Smooth muscle cell (in vitro differentiated cells): ENCODE results near the gene COPS8. TPM values are rescaled to one million over a fixed set of nuclear protein-coding genes. Genes with fewer than 3 reads are reported as not detected.

Experiments
- DNase-seq: peaks from one replicate; lab custom pipeline; 2025; ENCODE audit not compliant: unreplicated experiment; lab: John Stamatoyannopoulos, UW
- H2AFZ ChIP-seq: fragments of 200-600 bp; sonication (generic); 2 replicates; pipeline ENCODE4 v1.6.0; 2016; ENCODE audit warnings: antibody characterized with exemption, low read depth, mild to moderate bottlenecking
- H3F3A ChIP-seq: fragments of 200-600 bp; sonication (generic); 2 replicates; pipeline ENCODE4 v1.6.0; 2017; ENCODE audit warnings: antibody characterized with exemption, low read depth
- H3K27ac ChIP-seq: fragments of 200-600 bp; sonication (generic); 2 replicates; pipeline ENCODE4 v1.5.1; 2016; ENCODE audit warnings: low read depth, mild to moderate bottlenecking
- H3K27me3 ChIP-seq: fragments of 200-600 bp; sonication (generic); 2 replicates; pipeline ENCODE4 v1.6.1; 2016; ENCODE audit warnings: low read depth, mild to moderate bottlenecking
- H3K36me3 ChIP-seq: fragments of 200-600 bp; sonication (generic); 2 replicates; pipeline ENCODE4 v1.5.1; 2016; ENCODE audit warnings: low read depth
- H3K4me1 ChIP-seq: fragments of 200-600 bp; sonication (generic); 2 replicates; pipeline ENCODE4 v1.5.1; 2016; ENCODE audit warnings: low read depth
- H3K4me2 ChIP-seq: fragments of 200-600 bp; sonication (generic); 2 replicates; pipeline ENCODE4 v1.6.0; 2016; ENCODE audit warnings: mild to moderate bottlenecking
- H3K4me3 ChIP-seq: fragments of 200-600 bp; sonication (generic); 2 replicates; pipeline ENCODE4 v1.5.1; 2016; ENCODE audit warnings: mild to moderate bottlenecking
- H3K79me2 ChIP-seq: fragments of 200-600 bp; sonication (generic); 2 replicates; pipeline ENCODE4 v1.6.0; 2016; ENCODE audit warnings: low read depth, mild to moderate bottlenecking
- H3K9ac ChIP-seq: fragments of 200-600 bp; sonication (generic); 2 replicates; pipeline ENCODE4 v1.6.0; 2016; ENCODE audit warnings: low read depth
- H3K9me3 ChIP-seq: fragments of 200-600 bp; sonication (generic); replicated peaks from 2 replicates; pipeline ENCODE4 v1.5.1; 2016; ENCODE audit warnings: low read depth
- H4K20me1 ChIP-seq: fragments of 200-600 bp; sonication (generic); 2 replicates; pipeline ENCODE4 v1.6.0; 2016; ENCODE audit warnings: low read depth
- WGBS: methylation state at CpG from one replicate; pipeline ENCODE4 v1.1.7; 2016; ENCODE audit warnings: low lambda C conversion rate; 5-methylcytosine and 5-hydroxymethylcytosine counted together
- polyA plus RNA-seq: library from polyadenylated mRNA; unstranded; fragments of >200 nt; fragmentation: Nextera tagmentation; extraction: Ambion mirVana; gene quantifications from 2 replicates; pipeline ENCODE4 v1.2.1, GENCODE V29; 2016
- total RNA-seq: library from RNA; depleted of rRNA; stranded (reverse); fragments of >200 nt; gene quantifications from 2 replicates; pipeline ENCODE4 v1.2.3, GENCODE V29; 2014
- TF ChIP-seq, protein P1 (sequence below): fragments of 200-600 bp; sonication (generic); IDR thresholded peaks from 2 replicates; pipeline ENCODE4 v1.5.1; 2017; ENCODE audit warnings: borderline replicate concordance, mild to moderate bottlenecking, antibody characterized with exemption; ENCODE audit not compliant: insufficient read depth, poor library complexity, severe bottlenecking

Gene COPS8
- total and polyA plus RNA-seq, 2 experiments from 2014 or later: 132 to 159 TPM

DNA sequence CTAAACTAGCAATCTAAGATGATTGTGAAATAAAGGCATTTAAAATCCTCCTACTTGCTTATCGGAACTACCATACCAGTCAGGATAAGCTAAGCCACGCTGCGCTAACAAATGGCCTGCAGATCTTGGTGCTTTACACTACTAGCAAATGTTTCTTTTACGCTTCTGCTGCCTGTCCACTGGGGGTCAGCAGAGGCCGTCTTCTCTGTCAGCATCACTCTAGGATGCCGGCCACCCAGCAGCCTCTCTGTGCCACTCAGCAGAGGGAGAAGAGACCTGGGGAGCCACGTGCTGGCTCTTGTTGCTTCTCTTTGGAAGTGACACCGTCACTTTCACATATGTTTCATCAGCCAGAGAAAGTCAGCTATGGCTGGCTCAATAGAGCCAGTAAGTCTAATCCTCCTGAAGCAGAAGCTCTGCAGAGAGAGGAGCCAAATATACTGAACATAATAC, 36.6 kb downstream of the COPS8 start:
- Histone ChIP-seq H3K36me3 (no peaks in the 10 kb centered on the region), H3K27ac (peak overlapping the region; percentile 95), H4K20me1 (no peaks in the 10 kb centered on the region), H3K27me3 (no peaks in the 10 kb centered on the region), H3K79me2 (peaks cover 14% of the 10 kb centered on the region), H3F3A (peaks cover 27% of the 10 kb centered on the region), H3K4me3 (no peak overlapping the region), H2AFZ (no peak overlapping the region), H3K4me2 (no peak overlapping the region), H3K9ac (no peak overlapping the region), H3K4me1 (peaks cover 5% of the 10 kb centered on the region), H3K9me3 (no peaks in the 10 kb centered on the region)
- 48% methylated on average over 8 of the region's 8 CpGs for WGBS
- DNase-seq: no peak
- TF ChIP-seq, protein P1, sequence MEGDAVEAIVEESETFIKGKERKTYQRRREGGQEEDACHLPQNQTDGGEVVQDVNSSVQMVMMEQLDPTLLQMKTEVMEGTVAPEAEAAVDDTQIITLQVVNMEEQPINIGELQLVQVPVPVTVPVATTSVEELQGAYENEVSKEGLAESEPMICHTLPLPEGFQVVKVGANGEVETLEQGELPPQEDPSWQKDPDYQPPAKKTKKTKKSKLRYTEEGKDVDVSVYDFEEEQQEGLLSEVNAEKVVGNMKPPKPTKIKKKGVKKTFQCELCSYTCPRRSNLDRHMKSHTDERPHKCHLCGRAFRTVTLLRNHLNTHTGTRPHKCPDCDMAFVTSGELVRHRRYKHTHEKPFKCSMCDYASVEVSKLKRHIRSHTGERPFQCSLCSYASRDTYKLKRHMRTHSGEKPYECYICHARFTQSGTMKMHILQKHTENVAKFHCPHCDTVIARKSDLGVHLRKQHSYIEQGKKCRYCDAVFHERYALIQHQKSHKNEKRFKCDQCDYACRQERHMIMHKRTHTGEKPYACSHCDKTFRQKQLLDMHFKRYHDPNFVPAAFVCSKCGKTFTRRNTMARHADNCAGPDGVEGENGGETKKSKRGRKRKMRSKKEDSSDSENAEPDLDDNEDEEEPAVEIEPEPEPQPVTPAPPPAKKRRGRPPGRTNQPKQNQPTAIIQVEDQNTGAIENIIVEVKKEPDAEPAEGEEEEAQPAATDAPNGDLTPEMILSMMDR: peak; percentile 72

DNA sequence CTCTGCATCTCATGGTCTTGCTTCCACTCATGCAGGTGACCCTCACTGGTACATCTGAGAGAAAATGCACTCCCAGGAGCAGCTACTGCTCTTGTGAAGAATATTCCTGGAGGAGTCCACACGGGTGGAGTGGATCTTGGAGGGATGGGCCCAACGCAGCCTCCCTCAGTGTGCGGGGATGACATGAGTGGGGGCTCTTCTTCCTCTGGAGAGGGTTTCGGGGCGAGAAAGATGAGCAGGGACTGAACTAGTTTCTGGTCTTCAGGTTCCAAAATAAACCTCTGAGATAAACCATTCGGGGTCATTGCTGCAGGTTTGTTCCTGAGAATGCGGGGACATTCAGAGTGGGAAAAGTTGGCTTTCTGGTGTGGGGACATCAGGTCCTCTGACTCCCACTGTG, 39.1 kb downstream of the COPS8 start:
- Histone ChIP-seq H3K27ac (peak overlapping the region; percentile 95), H3K79me2 (peaks cover 14% of the 10 kb centered on the region), H3K4me2 (peak overlapping the region; percentile 21), H2AFZ (no peak overlapping the region), H3K4me3 (no peak overlapping the region), H4K20me1 (no peaks in the 10 kb centered on the region), H3K36me3 (no peaks in the 10 kb centered on the region), H3F3A (peaks cover 25% of the 10 kb centered on the region), H3K4me1 (peaks cover 13% of the 10 kb centered on the region), H3K27me3 (no peaks in the 10 kb centered on the region), H3K9ac (peak overlapping the region; percentile 26), H3K9me3 (no peaks in the 10 kb centered on the region)
- no peak for DNase-seq
- 93% methylated on average over 7 of the region's 7 CpGs for WGBS
- TF ChIP-seq, protein P1: no peak

DNA sequence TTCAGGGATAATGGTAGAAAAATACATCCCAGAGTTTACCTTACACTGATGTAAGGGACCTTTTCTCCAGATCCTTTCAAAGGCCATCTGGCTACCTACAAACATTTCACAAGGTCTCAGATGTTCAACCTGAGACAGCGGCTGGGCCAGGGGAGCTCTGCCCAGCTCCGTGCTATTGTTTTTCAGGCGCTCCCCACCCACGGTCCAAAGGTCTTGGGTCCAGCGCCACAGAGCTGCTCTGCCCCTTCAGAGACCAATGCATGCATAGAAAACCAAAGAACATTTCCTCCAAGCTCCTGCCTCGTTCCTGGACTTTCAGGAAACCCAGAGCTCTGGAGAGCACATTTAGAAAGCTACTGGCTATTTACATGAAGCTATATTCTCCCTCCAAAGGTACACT, 40.3 kb downstream of the COPS8 start:
- Histone ChIP-seq H3K27me3 (no peaks in the 10 kb centered on the region), H3K27ac (peak overlapping the region; percentile 95), H3K4me2 (peak overlapping the region; percentile 21), H3K4me1 (peaks cover 13% of the 10 kb centered on the region), H3F3A (peaks cover 21% of the 10 kb centered on the region), H2AFZ (no peak overlapping the region), H4K20me1 (no peaks in the 10 kb centered on the region), H3K9ac (peak overlapping the region; percentile 81), H3K79me2 (peaks cover 14% of the 10 kb centered on the region), H3K36me3 (no peaks in the 10 kb centered on the region), H3K9me3 (no peaks in the 10 kb centered on the region), H3K4me3 (no peak overlapping the region)
- WGBS: 95% methylated on average over 6 of the region's 6 CpGs
- TF ChIP-seq, protein P1: no peak
- no peak for DNase-seq

DNA sequence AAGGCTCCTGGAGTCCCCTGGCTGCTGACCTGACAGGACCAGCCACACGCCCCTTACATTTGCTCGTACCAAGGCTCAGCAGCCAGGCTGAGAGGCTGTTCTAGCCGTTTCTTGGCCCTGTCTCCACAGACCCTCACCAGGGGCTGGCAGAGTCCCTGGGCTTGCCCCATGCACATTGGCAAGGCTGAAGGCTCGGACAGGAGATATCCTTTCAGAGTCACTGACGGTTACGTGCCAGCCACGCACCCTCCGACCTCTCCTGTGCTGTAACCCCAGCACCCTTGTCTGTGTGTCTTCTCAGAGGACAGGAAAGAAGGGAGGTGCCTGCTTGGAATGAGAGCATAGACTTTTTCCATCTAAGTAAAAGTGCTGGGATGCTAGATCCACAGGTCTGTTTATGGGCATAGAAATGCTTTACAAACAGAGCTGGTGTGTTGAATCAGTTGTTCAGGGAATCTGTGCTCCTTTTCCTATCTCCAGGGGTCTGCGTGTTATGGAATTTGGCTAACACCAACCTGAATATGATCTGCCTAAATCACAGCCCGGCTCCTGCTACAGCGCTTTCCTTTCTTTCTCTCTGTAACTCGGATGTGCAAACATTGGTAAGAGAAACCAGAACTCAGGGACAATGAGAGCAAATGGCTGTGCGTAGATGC, 41.0 kb downstream of the COPS8 start:
- Histone ChIP-seq H3K4me3 (no peak overlapping the region), H3K79me2 (peaks cover 14% of the 10 kb centered on the region), H3K9ac (peak overlapping the region; percentile 81), H3K4me2 (peak overlapping the region; percentile 55), H4K20me1 (no peaks in the 10 kb centered on the region), H3F3A (peaks cover 21% of the 10 kb centered on the region), H3K27ac (peak overlapping the region; percentile 95), H3K27me3 (no peaks in the 10 kb centered on the region), H3K9me3 (no peaks in the 10 kb centered on the region), H2AFZ (peak overlapping the region; percentile 17), H3K4me1 (peaks cover 13% of the 10 kb centered on the region), H3K36me3 (no peaks in the 10 kb centered on the region)
- TF ChIP-seq, protein P1: no peak
- WGBS: 84% methylated on average over 13 of the region's 13 CpGs
- no peak for DNase-seq
